HG03565 (cell line): Measurements from ENCODE around the gene AZGP1.
"Not testable (repeated sequence)": the region's sequence is repeated elsewhere in the genome, so short reads cannot be mapped to it uniquely, and the experiment has no call there.

Experiments used
- ATAC-seq: cut with Tn5 transposase; IDR thresholded peaks from one replicate; pipeline ENCODE4 v1.9.1; 2021; ENCODE audit warnings: mild to moderate bottlenecking, moderate library complexity; ENCODE audit not compliant: unreplicated experiment

Gene AZGP1

GRCh38 chr7:99997545-99998137 is 21.8 kb upstream of the AZGP1 start:
- no peak for ATAC-seq

DNA sequence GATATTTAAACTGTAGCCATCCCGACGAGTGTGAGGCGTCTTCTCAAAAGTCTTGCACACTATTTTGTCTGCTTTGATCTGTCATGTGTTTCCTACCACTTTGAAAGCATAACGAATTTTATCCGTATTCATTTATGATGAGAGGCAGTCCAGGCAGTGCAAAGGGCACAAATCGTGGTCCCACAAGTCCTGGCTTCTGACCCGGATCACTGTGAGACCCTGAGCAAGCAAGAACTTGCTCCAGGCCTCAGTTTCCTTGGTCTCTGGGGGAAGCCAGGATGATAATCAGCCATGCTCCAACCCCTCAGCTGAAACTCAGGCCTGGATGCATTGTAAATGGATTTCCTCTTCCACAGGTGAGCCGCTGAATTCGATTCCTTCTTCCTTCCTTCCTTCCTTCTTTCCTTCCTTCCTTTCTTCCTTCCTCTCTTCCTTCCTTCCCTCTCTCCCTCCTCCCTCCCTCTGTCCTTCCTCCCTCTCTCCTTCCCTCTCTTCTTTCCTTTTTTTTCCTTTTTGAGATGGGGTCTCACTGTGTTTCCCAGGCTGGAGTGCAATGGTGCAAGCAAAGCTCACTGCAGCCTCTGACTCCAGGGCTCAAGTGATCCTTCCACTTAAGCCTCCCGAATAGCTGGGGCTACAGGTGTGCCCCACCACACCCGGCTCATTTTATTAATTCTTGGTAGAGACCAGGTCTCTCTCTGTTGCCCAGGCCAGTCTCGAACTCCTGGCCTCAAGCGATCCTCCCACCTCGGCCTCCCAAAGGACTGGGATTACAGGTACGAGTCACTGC is 21.1 kb upstream of the AZGP1 start:
- ATAC-seq: no peak

DNA sequence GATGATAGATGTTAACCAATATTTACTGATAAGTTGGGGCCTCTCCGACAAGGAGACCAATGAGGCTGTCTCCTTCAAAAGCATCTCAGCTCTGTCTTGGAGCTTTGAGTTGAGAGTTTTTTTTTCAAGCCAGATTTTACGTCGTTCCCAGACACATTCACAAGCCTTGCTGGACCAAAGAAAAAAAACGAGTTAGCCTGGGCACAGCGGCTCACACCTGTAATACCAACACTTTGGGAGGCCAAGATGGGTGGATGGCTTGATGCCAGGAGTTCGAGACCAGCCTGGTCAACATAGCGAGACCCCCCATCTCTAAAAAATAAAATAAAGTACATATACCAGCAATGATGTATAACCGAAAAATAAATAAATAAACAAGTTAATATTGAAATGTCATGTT is 19.0 kb upstream of the AZGP1 start:
- no peak for ATAC-seq

- no peak for ATAC-seq
Measured at GRCh38 chr7:99992330-99993038, 16.7 kb upstream of the AZGP1 start.

- ATAC-seq: not testable (repeated sequence)
Measured at GRCh38 chr7:99991543-99991942, 15.7 kb upstream of the AZGP1 start.

DNA sequence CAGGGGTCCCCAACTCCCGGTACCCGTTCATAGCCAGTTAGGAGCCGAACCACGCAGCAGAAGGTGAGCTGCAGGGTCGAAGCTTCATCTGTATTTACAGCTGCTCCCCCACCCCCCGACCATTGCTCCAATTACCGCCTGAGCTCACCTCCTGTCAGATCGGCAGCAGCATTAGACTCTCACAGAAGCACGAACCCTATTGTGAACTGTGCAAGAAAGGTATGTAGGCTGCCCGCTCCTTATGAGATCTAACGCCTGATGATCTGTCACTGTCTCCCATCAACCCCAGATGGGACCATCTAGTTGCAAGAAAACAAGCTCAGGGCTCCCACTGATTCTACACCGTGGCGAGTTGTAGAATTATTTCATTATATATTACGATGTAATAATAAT is 14.6 kb upstream of the AZGP1 start:
- ATAC-seq: no peak

GRCh38 chr7:99987846-99988245 is 12.0 kb upstream of the AZGP1 start:
- no peak for ATAC-seq

DNA sequence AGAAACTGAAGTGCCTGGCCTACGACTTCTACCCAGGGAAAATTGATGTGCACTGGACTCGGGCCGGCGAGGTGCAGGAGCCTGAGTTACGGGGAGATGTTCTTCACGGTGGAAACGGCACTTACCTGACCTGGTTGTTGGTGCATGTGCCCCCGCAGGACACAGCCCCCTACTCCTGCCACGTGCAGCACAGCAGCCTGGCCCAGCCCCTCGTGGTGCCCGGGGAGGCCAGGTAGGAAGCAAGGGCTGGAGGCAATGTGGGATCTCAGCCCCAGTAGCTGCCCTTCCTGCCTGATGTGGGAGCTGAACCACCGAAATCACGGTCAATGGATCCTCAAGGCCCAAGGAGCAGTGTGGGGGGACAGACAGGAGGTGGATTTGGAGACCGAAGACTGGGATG is 11.5 kb upstream of the AZGP1 start:
- ATAC-seq: not testable (repeated sequence)

- ATAC-seq: no peak
Measured at GRCh38 chr7:99984593-99984992, 8.8 kb upstream of the AZGP1 start.

DNA sequence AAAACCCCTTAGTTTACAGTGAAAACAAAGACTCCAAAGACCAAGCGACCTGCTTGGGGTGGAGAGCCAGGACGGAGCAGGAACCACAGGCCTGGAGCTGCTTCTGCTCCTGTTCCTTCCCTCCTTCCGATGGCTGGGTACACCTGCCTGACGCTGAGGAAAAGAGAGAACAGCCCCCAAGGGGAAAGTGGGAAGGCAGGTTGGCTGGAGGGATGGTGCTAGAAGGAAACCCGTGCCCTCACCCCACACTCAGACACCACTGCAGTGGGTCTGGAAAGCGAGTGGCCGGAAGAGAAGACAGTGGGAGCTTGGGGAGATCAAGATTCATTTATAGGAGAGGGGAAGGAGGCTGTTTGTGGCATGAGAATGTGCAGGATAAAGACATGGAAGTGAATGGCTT is 5.2 kb upstream of the AZGP1 start:
- not testable (repeated sequence) for ATAC-seq

DNA sequence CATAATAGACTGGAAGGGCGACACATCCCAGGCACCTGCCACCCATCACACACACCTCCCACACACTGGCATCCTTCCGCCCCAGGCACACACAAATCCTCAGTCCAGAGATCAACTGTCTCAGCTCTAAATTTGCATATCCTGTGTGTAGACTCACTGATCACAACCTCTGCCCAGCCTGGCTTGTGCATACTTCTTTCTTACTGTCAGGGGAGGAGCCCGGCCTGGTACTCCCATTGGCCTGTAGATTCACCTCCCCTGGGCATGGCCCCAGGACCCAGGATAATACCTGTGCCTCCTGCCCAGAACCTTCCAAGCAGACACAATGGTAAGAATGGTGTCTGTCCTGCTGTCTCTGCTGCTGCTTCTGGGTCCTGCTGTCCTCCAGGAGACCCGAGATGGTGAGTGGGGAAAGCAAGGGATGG is 4.6 kb upstream of the AZGP1 start:
- ATAC-seq: not testable (repeated sequence)

GRCh38 chr7:99979814-99980225 is 4.0 kb upstream of the AZGP1 start:
- ATAC-seq: not testable (repeated sequence)

DNA sequence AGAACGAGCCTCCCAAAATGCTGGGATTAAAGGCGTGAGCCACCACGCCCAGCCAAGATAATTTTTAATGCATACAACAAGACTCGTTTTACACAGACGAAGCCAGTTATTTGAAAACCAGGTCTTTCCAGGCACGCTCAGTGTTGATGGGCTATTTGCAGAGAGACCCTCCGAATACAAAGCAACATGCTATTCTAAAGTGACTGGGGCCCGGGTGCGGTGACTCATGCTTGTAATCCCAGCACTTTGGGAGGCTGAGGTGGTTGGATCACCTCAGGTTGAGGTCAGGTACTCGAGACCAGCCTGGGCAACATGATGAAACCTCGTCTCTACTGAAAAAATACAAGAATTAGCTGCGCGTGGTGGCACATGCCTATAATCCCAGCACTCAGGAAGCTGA is 795 bp upstream of the AZGP1 start:
- ATAC-seq: no peak

DNA sequence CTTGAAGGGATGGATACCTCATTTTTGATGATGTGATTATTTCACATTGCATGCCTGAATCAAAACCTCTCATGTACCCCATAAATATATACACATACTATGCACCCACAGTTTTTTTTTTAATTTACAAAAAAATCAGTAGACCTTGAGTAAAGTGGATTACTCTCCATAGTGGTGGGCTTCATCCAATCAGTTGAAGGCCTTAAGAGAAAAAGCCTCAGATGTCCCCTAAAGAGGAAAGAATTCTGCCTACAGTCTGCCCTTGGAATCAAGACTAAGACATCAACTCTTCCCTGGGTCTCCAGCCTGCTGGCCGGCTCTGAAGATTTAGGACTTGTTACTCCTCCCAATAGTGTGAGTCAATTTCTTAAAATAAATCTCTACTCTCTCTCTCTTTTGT is 1.1 kb downstream of the AZGP1 start:
- no peak for ATAC-seq

DNA sequence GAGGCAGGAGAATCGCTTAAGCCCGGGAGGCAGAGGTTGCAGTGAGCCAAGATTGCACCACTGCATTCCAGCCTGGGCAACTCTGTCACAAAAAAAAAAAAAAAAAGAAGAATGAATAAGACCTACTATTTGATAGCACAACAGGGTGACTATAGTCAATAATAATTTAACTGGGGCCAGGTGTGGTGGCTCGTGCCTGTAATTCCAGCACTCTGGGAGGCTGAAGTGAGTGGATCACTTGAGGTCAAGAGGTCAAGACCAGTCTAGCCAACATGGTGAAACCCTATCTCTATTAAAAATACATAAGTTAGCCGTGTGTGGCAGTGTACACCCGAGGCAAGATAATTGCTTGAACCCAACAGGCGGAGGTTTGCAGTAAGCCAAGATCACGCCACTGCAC is 2.0 kb downstream of the AZGP1 start:
- ATAC-seq: not testable (repeated sequence)

GRCh38 chr7:99971242-99971641 is 4.6 kb downstream of the AZGP1 start:
- no peak for ATAC-seq

DNA sequence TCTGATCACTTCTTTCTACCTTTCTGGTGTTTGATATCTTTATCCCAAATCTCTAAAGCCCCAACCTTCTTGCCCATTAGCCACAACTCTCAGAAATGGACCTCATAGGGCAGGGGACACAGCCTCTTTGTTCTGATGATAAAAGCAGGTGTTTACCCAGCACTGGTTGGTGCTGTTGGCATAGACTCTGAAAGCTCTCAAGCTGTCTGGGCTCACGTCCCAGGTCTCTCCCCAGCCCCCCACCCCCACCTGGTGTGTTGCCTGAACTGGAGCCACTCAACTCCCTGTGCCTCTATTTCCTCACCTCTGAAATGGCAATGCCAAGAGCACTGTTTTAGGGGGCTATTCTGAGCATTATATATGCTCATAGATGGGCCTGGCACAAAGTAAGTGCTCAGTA is 6.0 kb downstream of the AZGP1 start:
- not testable (repeated sequence) for ATAC-seq

DNA sequence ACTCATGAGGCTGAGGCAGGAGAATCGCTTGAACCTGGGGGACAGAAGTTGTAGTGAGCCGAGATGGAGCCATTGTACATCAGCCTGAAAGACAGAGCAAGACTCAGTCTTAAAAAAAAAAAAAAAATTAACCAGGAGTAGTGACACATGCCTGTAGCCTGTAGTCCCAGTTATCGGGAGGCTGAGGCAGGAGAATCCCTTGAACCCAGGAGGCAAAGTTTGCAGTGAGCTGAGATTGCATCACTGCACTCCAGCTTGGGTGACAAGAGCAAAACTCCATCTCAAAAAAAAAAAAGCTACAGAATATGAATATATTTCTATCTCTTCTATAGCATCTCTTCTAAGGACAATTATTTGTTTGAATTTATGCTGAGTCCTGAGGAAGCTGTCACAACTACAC is 6.5 kb downstream of the AZGP1 start:
- no peak for ATAC-seq

GRCh38 chr7:99958564-99959227 is 17.1 kb downstream of the AZGP1 start:
- no peak for ATAC-seq

DNA sequence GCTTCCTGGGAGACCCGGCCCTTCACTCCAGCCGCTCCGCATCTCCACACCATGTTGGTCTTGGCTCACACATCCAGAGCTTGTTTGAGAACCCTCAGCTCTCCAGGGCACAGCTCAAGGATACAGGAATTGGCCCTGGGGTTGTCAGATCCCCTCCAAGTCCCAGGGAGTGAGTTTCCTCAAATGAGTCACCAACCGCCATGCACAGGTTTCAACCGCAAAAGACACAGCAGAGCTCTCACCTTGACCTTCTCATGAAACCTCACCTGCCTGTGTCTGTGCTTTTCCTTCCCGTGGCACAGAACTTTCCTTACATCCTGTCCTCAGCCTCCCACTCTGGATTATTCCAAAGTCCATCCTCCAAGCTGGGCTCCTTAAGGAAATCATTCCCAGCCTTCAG is 20.6 kb downstream of the AZGP1 start:
- no peak for ATAC-seq

GRCh38 chr7:99954643-99955042 is 21.2 kb downstream of the AZGP1 start:
- ATAC-seq: not testable (repeated sequence)
